Measurements from ENCODE around the gene ASB6.

Gene ASB6

GRCh38 chr9:129641750-129642585 lies at the start of gene ASB6:
TSS of gene ASB6 (minus strand) at chr9:129642151. CDS start at chr9:129641999, 152 bp downstream.
- DNase-seq: peak; percentile 98

- no peak for DNase-seq
These were observed 46.5 kb upstream of the ASB6 start for GRCh38 chr9:129688285-129689043.

- no peak for DNase-seq
These were observed 45.4 kb upstream of the ASB6 start for GRCh38 chr9:129687391-129687790.

- no peak for DNase-seq
These were observed 44.8 kb upstream of the ASB6 start for GRCh38 chr9:129686736-129687135.

GRCh38 chr9:129685933-129686259 lies 43.9 kb upstream of the ASB6 start:
- no peak for DNase-seq

GRCh38 chr9:129685220-129685932 lies 43.4 kb upstream of the ASB6 start:
- no peak for DNase-seq

- DNase-seq: no peak
These were observed 40.4 kb upstream of the ASB6 start for GRCh38 chr9:129682381-129682780.

- no peak for DNase-seq
These were observed 40.0 kb upstream of the ASB6 start for GRCh38 chr9:129681924-129682323.

GRCh38 chr9:129679537-129679936 lies 37.6 kb upstream of the ASB6 start:
- DNase-seq: no peak

- DNase-seq: no peak
These were observed 36.9 kb upstream of the ASB6 start for GRCh38 chr9:129678844-129679243.

GRCh38 chr9:129677456-129677855 lies 35.5 kb upstream of the ASB6 start:
- no peak for DNase-seq

- no peak for DNase-seq
These were observed 35.0 kb upstream of the ASB6 start for GRCh38 chr9:129676975-129677374.

GRCh38 chr9:129676287-129676686 lies 34.3 kb upstream of the ASB6 start:
- DNase-seq: no peak

- DNase-seq: no peak
These were observed 33.7 kb upstream of the ASB6 start for GRCh38 chr9:129675620-129676019.

- no peak for DNase-seq
These were observed 32.3 kb upstream of the ASB6 start for GRCh38 chr9:129674229-129674628.

GRCh38 chr9:129673602-129674001 lies 31.7 kb upstream of the ASB6 start:
- no peak for DNase-seq

GRCh38 chr9:129672702-129673101 lies 30.8 kb upstream of the ASB6 start:
- no peak for DNase-seq

GRCh38 chr9:129671519-129671918 lies 29.6 kb upstream of the ASB6 start:
- DNase-seq: no peak

GRCh38 chr9:129671065-129671464 lies 29.1 kb upstream of the ASB6 start:
- DNase-seq: no peak

- DNase-seq: no peak
These were observed 28.0 kb upstream of the ASB6 start for GRCh38 chr9:129669946-129670345.

- DNase-seq: no peak
These were observed 27.3 kb upstream of the ASB6 start for GRCh38 chr9:129669141-129669718.

GRCh38 chr9:129667850-129668249 lies 25.9 kb upstream of the ASB6 start:
- no peak for DNase-seq

- DNase-seq: no peak
These were observed 25.4 kb upstream of the ASB6 start for GRCh38 chr9:129667378-129667777.

Measured in hematopoietic multipotent progenitor cell treated with erythropoietin and hydrocortisone succinate and interleukin-3 and kit ligand, for 4 days (in vitro differentiated cells).